CD14-positive monocyte (primary cell): ENCODE results near the gene RCN1. TPM values are rescaled to one million over a fixed set of nuclear protein-coding genes. Genes with fewer than 3 reads are reported as not detected.

Experiments
- DNase-seq, 3 donors: peaks; one replicate each; pipeline ENCODE4 v3.0.0-alpha.2; 2011 to 2022
- H2AFZ ChIP-seq: 2 replicates; pipeline ENCODE4 v1.6.0; 2012; ENCODE audit warnings: mild to moderate bottlenecking, low read depth, low read length, inconsistent platforms; ENCODE audit not compliant: insufficient read depth, poor library complexity, severe bottlenecking
- H3K27ac ChIP-seq, 2 donors: 1 replicate in 1 of 2; 2 replicates in 1 of 2; pipeline ENCODE4 v1.5.1; 2012 to 2013; ENCODE audit warnings: low read length in 2 of 2, control low read depth in 1 of 2, inconsistent platforms in 1 of 2, low read depth in 1 of 2, mild to moderate bottlenecking in 1 of 2
- H3K27me3 ChIP-seq, 2 donors: one replicate each; pipeline versions ENCODE4 v1.6.0 to v1.6.1; 2011 to 2013; ENCODE audit warnings: low read length in 2 of 2; ENCODE audit not compliant: control insufficient read depth in 2 of 2, insufficient read depth in 2 of 2
- H3K36me3 ChIP-seq, 2 donors: replicated peaks in 1 of 2; 1 replicate in 1 of 2; 2 replicates in 1 of 2; pipeline versions ENCODE4 v1.5.1 to v1.6.1; 2012 to 2013; ENCODE audit warnings: low read length in 2 of 2, control low read depth in 1 of 2, inconsistent platforms in 1 of 2, mild to moderate bottlenecking in 1 of 2; ENCODE audit not compliant: insufficient read depth in 2 of 2, control insufficient read depth in 1 of 2
- H3K4me1 ChIP-seq, 2 donors: 1 replicate in 1 of 2; 2 replicates in 1 of 2; pipeline versions ENCODE4 v1.5.1 to v1.6.1; 2012 to 2013; ENCODE audit warnings: low read length in 2 of 2, control low read depth in 1 of 2, inconsistent platforms in 1 of 2, mild to moderate bottlenecking in 1 of 2, moderate library complexity in 1 of 2; ENCODE audit not compliant: insufficient read depth in 2 of 2, control insufficient read depth in 1 of 2
- H3K4me2 ChIP-seq: replicated peaks from 2 replicates; pipeline ENCODE3; 2012; ENCODE audit warnings: low read length, moderate library complexity, mild to moderate bottlenecking; ENCODE audit not compliant: poor library complexity, severe bottlenecking; ENCODE audit errors: extremely low read depth
- H3K4me3 ChIP-seq, 3 experiments: fragments of 200-600 bp in 1 of 3; sonication (generic) in 1 of 3; replicated peaks in 1 of 3; 1 replicate in 2 of 3; 2 replicates in 1 of 3; pipeline ENCODE4 v1.5.1; 2011 to 2013; ENCODE audit warnings: low read length in 3 of 3, mild to moderate bottlenecking in 3 of 3, control low read depth in 2 of 3, low read depth in 2 of 3, inconsistent platforms in 1 of 3, moderate library complexity in 1 of 3
- H3K79me2 ChIP-seq: 2 replicates; pipeline ENCODE4 v1.6.0; 2012; ENCODE audit warnings: mild to moderate bottlenecking, control low read depth, inconsistent platforms, low read length, moderate library complexity; ENCODE audit not compliant: insufficient read depth
- H3K9ac ChIP-seq: 2 replicates; pipeline ENCODE4 v1.6.0; 2017; ENCODE audit warnings: low read length, mild to moderate bottlenecking; ENCODE audit not compliant: insufficient read depth, poor library complexity, severe bottlenecking
- H3K9me3 ChIP-seq, 2 donors: replicated peaks in 1 of 2; 1 replicate in 1 of 2; 2 replicates in 1 of 2; pipeline versions ENCODE4 v1.5.1 to v1.6.1; 2012 to 2013; ENCODE audit warnings: low read length in 2 of 2, control low read depth in 1 of 2; ENCODE audit not compliant: control insufficient read depth in 1 of 2, insufficient read depth in 1 of 2
- H4K20me1 ChIP-seq: 2 replicates; pipeline ENCODE4 v1.6.0; 2012; ENCODE audit warnings: mild to moderate bottlenecking, low read length, control low read depth, moderate library complexity; ENCODE audit not compliant: insufficient read depth
- H3K27ac Mint-ChIP-seq, 7 donors: one replicate each; pipeline ENCODE4 v1.8.0; 2020; ENCODE audit warnings: mild to moderate bottlenecking in 7 of 7, mixed read lengths in 7 of 7, moderate library complexity in 6 of 7, inconsistent platforms in 2 of 7
- H3K27me3 Mint-ChIP-seq, 3 donors: one replicate each; pipeline ENCODE4 v1.8.0; 2021 to 2022; ENCODE audit warnings: low read depth in 3 of 3, mild to moderate bottlenecking in 3 of 3, mixed read lengths in 3 of 3, moderate library complexity in 3 of 3, inconsistent platforms in 1 of 3
- H3K36me3 Mint-ChIP-seq, 2 donors: one replicate each; pipeline ENCODE4 v1.8.0; 2020; ENCODE audit warnings: mixed read lengths in 2 of 2, inconsistent platforms in 1 of 2, mild to moderate bottlenecking in 1 of 2
- H3K4me1 Mint-ChIP-seq: one replicate; pipeline ENCODE4 v1.8.0; 2020; ENCODE audit warnings: mild to moderate bottlenecking, mixed read lengths
- H3K4me3 Mint-ChIP-seq, 2 donors: one replicate each; pipeline ENCODE4 v1.8.0; 2020; ENCODE audit warnings: mild to moderate bottlenecking in 2 of 2, mixed read lengths in 2 of 2, moderate library complexity in 1 of 2
- H3K9me3 Mint-ChIP-seq, 7 donors: one replicate each; pipeline ENCODE4 v1.8.0; 2020 to 2022; ENCODE audit warnings: mixed read lengths in 7 of 7, mild to moderate bottlenecking in 6 of 7, moderate library complexity in 6 of 7, inconsistent platforms in 2 of 7
- CTCF ChIP-seq: fragments of 200-600 bp; IDR thresholded peaks from one replicate; pipeline ENCODE4 v1.8.0; 2022; ENCODE audit warnings: antibody characterized with exemption, mild to moderate bottlenecking
- WGBS: methylation state at CpG from one replicate; pipeline ENCODE4 v1.1.5; 2013; ENCODE audit warnings: missing lambda C conversion rate; ENCODE audit not compliant: insufficient coverage; 5-methylcytosine and 5-hydroxymethylcytosine counted together
- intact Hi-C, 2 donors: fragments of 100-400 bp; cut with micrococcal nuclease; formaldehyde crosslinking; loops; one replicate each; pipeline versions ENCODE4 v1.15.0 to v1.15.1; 2023
- polyA plus RNA-seq, 3 donors: library from polyadenylated mRNA; depleted of rRNA in 1 of 3; unstranded in 2 of 3; stranded (reverse) in 1 of 3; fragments of 300-500 nt in 2 of 3; fragments of >200 nt in 1 of 3; fragmentation: Illumina TruSeq in 2 of 3; gene quantifications; 1 replicate in 2 of 3; 2 replicates in 1 of 3; pipeline ENCODE4 v1.2.3, GENCODE V29; 2012 to 2021

Gene RCN1
- polyA plus RNA-seq, 3 donors: 7.3 to 22.0 (median 20.5) TPM

- Histone ChIP-seq H3K4me2 (no peak overlapping the region), H2AFZ (no peak overlapping the region), H3K27me3 (no peaks in the 10 kb centered on the region), H3K36me3 (no peaks in the 10 kb centered on the region), H3K4me3 (no peak overlapping the region), H3K27ac (no peak overlapping the region), H4K20me1 (no peaks in the 10 kb centered on the region), H3K9ac (no peak overlapping the region), H3K79me2 (no peaks in the 10 kb centered on the region), H3K9me3 (no peaks in the 10 kb centered on the region), H3K4me1 (no peaks in the 10 kb centered on the region)
- no peaks in the 10 kb centered on the region for H3K36me3 Mint-ChIP-seq
- no CpG with 5 or more reads among the region's 1 CpG for WGBS
- H3K4me3 Mint-ChIP-seq: no peak overlapping the region
- no peak overlapping the region for H3K27ac Mint-ChIP-seq
- no peak for DNase-seq
- TF ChIP-seq CTCF: no peak
- H3K9me3 Mint-ChIP-seq: peaks cover 2 to 10% (median 6%) of the 10 kb centered on the region in 7 donors
- peaks cover 1 to 4% (median 4%) of the 10 kb centered on the region in 3 donors for H3K27me3 Mint-ChIP-seq
- peaks cover under 1% of the 10 kb centered on the region for H3K4me1 Mint-ChIP-seq
- intact Hi-C loops: no loop called here
These were observed 17.2 kb upstream of the RCN1 start for GRCh38 chr11:32073644-32074026.

GRCh38 chr11:32079553-32079952 is 11.3 kb upstream of the RCN1 start:
- 100% methylated on average over 3 of the region's 4 CpGs for WGBS
- H3K36me3 ChIP-seq: no peaks in the 10 kb centered on the region
- no peak for TF ChIP-seq CTCF
- no peaks in the 10 kb centered on the region for H3K9me3 ChIP-seq
- H3K27me3 Mint-ChIP-seq: peaks cover 2 to 6% (median 3%) of the 10 kb centered on the region in 3 donors
- peaks cover 3 to 6% of the 10 kb centered on the region in 2 donors for H3K4me1 ChIP-seq
- H3K9ac ChIP-seq: no peak overlapping the region
- no peak overlapping the region for H2AFZ ChIP-seq
- no peaks in the 10 kb centered on the region for H3K36me3 Mint-ChIP-seq
- H3K79me2 ChIP-seq: no peaks in the 10 kb centered on the region
- no peaks in the 10 kb centered on the region for H3K27me3 ChIP-seq
- H3K4me3 Mint-ChIP-seq: no peak overlapping the region
- H3K27ac Mint-ChIP-seq: no peak overlapping the region
- no peak for DNase-seq
- intact Hi-C loops: no loop called here
- no peaks in the 10 kb centered on the region for H4K20me1 ChIP-seq
- H3K27ac ChIP-seq: no peak overlapping the region
- H3K4me2 ChIP-seq: no peak overlapping the region
- H3K9me3 Mint-ChIP-seq: peaks cover 4 to 14% (median 10%) of the 10 kb centered on the region in 7 donors
- no peak overlapping the region for H3K4me3 ChIP-seq
- peaks cover 15% of the 10 kb centered on the region for H3K4me1 Mint-ChIP-seq
